Right ventricle myocardium inferior (tissue), 1 donor: ENCODE measurements around the gene SRSF11. TPM values are rescaled to one million over a fixed set of nuclear protein-coding genes. Genes with fewer than 3 reads are reported as not detected.

Experiments used
- ATAC-seq: fragments of 200-7000 bp; cut with Tn5 transposase; one replicate; pipeline ENCODE4 v1.9.1; 2020; ENCODE audit warnings: mild to moderate bottlenecking, moderate library complexity
- DNase-seq: peaks from one replicate; pipeline ENCODE4 v3.0.0; 2021; ENCODE audit errors: missing footprints
- intact Hi-C: fragments of 100-400 bp; cut with DNase I; formaldehyde crosslinking; loops from one replicate; pipeline ENCODE4 v1.11.0; 2022
- total RNA-seq: library from RNA; stranded (reverse); fragmentation: NEBNext Ultra II Directional; extraction: Animal tissue kit (Norgen Biotek cat#: 25700); gene quantifications from one replicate; pipeline ENCODE4 v1.2.1, GENCODE V29; 2021
- donor health status: DM: no; HTN: yes; CAD: no; lungs with severe emphysema.

SRSF11 gene
- total RNA-seq, 1 donor from 2014 or later = 49.4 TPM

- ATAC-seq = no peak
- intact Hi-C loops = no loop called here
Measured at GRCh38 chr1:70210820-70211219, 10.4 kb upstream of the SRSF11 start.

GRCh38 chr1:70211541-70211940 is 9.6 kb upstream of the SRSF11 start:
- ATAC-seq = no peak

More at GRCh38 chr1:70210820-70211219, 10.4 kb upstream of the SRSF11 start:
- DNase-seq = no peak

GRCh38 chr1:70220015-70220414 is 1.2 kb upstream of the SRSF11 start:
- ATAC-seq = no peak
- intact Hi-C loops = loop anchor here (2.0 kb wide), 2 partner anchors 15 to 135 kb away; partner anchors contain the start of genes ANKRD13C and LRRC40
- no peak for DNase-seq

More at GRCh38 chr1:70211541-70211940, 9.6 kb upstream of the SRSF11 start:
- intact Hi-C loops = no loop called here
- no peak for DNase-seq

- no peak for ATAC-seq
- intact Hi-C loops = loop anchor here (2.0 kb wide), 2 partner anchors 16 to 134 kb away; partner anchors contain the start of genes ANKRD13C and LRRC40
- no peak for DNase-seq
Measured at GRCh38 chr1:70220517-70221237, 503 bp upstream of the SRSF11 start.

GRCh38 chr1:70222716-70223235 is 1.6 kb downstream of the SRSF11 start:
- intact Hi-C loops = no loop called here
- DNase-seq (no peak), ATAC-seq (no peak)

GRCh38 chr1:70224954-70225353 is 3.8 kb downstream of the SRSF11 start:
- intact Hi-C loops = no loop called here
- DNase-seq = no peak
- no peak for ATAC-seq

- DNase-seq (no peak), ATAC-seq (no peak)
- intact Hi-C loops = no loop called here
Measured at GRCh38 chr1:70227439-70227838, 6.3 kb downstream of the SRSF11 start.

GRCh38 chr1:70228670-70229069 is 7.5 kb downstream of the SRSF11 start:
- no peak for ATAC-seq
- intact Hi-C loops = no loop called here
- no peak for DNase-seq

- DNase-seq (no peak), ATAC-seq (no peak)
- intact Hi-C loops = no loop called here
Measured at GRCh38 chr1:70231475-70231874, 10.3 kb downstream of the SRSF11 start.

- DNase-seq = no peak
- intact Hi-C loops = no loop called here
- no peak for ATAC-seq
Measured at GRCh38 chr1:70234733-70235132, 13.6 kb downstream of the SRSF11 start.

GRCh38 chr1:70239940-70240339 is 18.8 kb downstream of the SRSF11 start:
- intact Hi-C loops = no loop called here
- DNase-seq (no peak), ATAC-seq (no peak)

- intact Hi-C loops = no loop called here
- DNase-seq = no peak
- no peak for ATAC-seq
Measured at GRCh38 chr1:70247122-70247521, 25.9 kb downstream of the SRSF11 start.

- no peak for DNase-seq
- no peak for ATAC-seq
- intact Hi-C loops = no loop called here
Measured at GRCh38 chr1:70247768-70248167, 26.6 kb downstream of the SRSF11 start.

- DNase-seq (no peak), ATAC-seq (no peak)
- intact Hi-C loops = no loop called here
Measured at GRCh38 chr1:70248729-70249128, 27.5 kb downstream of the SRSF11 start.

GRCh38 chr1:70256664-70257063 is 35.5 kb downstream of the SRSF11 start:
- no peak for DNase-seq
- intact Hi-C loops = no loop called here
- ATAC-seq = peak; percentile 34

GRCh38 chr1:70264839-70265238 is 43.7 kb downstream of the SRSF11 start:
- ATAC-seq = peak; percentile 63
- no peak for DNase-seq
- intact Hi-C loops = no loop called here

GRCh38 chr1:70265946-70266345 is 44.8 kb downstream of the SRSF11 start:
- DNase-seq (no peak), ATAC-seq (no peak)
- intact Hi-C loops = no loop called here

GRCh38 chr1:70277875-70278274 is 56.7 kb downstream of the SRSF11 start:
- intact Hi-C loops = no loop called here
- ATAC-seq = no peak

GRCh38 chr1:70278710-70279109 is 57.5 kb downstream of the SRSF11 start:
- DNase-seq (no peak), ATAC-seq (no peak)
- intact Hi-C loops = no loop called here

More at GRCh38 chr1:70277875-70278274, 56.7 kb downstream of the SRSF11 start:
- no peak for DNase-seq

- intact Hi-C loops = no loop called here
- no peak for ATAC-seq
Measured at GRCh38 chr1:70284366-70284765, 63.2 kb downstream of the SRSF11 start.

GRCh38 chr1:70286453-70286852 is 65.3 kb downstream of the SRSF11 start:
- ATAC-seq = no peak
- intact Hi-C loops = no loop called here
- DNase-seq = no peak

More at GRCh38 chr1:70284366-70284765, 63.2 kb downstream of the SRSF11 start:
- DNase-seq = no peak
